ENCODE results near the gene TMEM187.

TMEM187 gene

GRCh38 chrX:154023276-154024000 is 50.9 kb downstream of the TMEM187 start:
- DNase-seq = no peak

GRCh38 chrX:154024271-154024670 is 51.7 kb downstream of the TMEM187 start:
- DNase-seq = no peak

- DNase-seq = no peak
Measured at GRCh38 chrX:154025230-154025629, 52.7 kb downstream of the TMEM187 start.

GRCh38 chrX:154026136-154027021 is 53.8 kb downstream of the TMEM187 start:
- DNase-seq = no peak

- DNase-seq = no peak
Measured at GRCh38 chrX:154027022-154027402, 54.5 kb downstream of the TMEM187 start.

GRCh38 chrX:154027986-154028385 is 55.4 kb downstream of the TMEM187 start:
- DNase-seq = no peak

GRCh38 chrX:154028502-154029184 is 56.1 kb downstream of the TMEM187 start:
- no peak for DNase-seq

- no peak for DNase-seq
Measured at GRCh38 chrX:154029439-154029838, 56.9 kb downstream of the TMEM187 start.

- DNase-seq = no peak
Measured at GRCh38 chrX:154030266-154030665, 57.7 kb downstream of the TMEM187 start.

GRCh38 chrX:154030715-154031305 is 58.3 kb downstream of the TMEM187 start:
- DNase-seq = no peak

GRCh38 chrX:154032160-154032559 is 59.6 kb downstream of the TMEM187 start:
- no peak for DNase-seq

- DNase-seq = no peak
Measured at GRCh38 chrX:154032653-154033052, 60.1 kb downstream of the TMEM187 start.
